ENCODE data around the gene PTPRD.

GRCh38 chr9:9917400-9917799, 695.4 kb downstream of the PTPRD start:
- TF ChIP-seq YY1 (IDR thresholded peaks at IDR 0.05; ENCODE audit: extremely low read depth, insufficient replicate concordance, low read depth, low read length) (no peak), CEBPB (IDR thresholded peaks at IDR 0.05; ENCODE audit: low read depth) (no peak), POLR2A (IDR thresholded peaks at IDR 0.05; ENCODE audit: borderline replicate concordance, extremely low read depth, insufficient read depth, insufficient read length) (no peak), CTCF (IDR thresholded peaks at IDR 0.05 in 2 of 3, conservative IDR thresholded peaks at IDR 0.05 in 1 of 3; ENCODE audit: borderline replicate concordance in 1 of 3, insufficient read depth in 1 of 3, low read depth in 2 of 3, low read length in 2 of 3) (no peak), MAX (IDR thresholded peaks at IDR 0.05) (no peak), TCF7L2 (IDR thresholded peaks at IDR 0.05; ENCODE audit: borderline replicate concordance, extremely low read depth, insufficient read depth, insufficient read length) (no peak), ZBTB33 (IDR thresholded peaks at IDR 0.05; ENCODE audit: extremely low read depth, insufficient replicate concordance, low read length) (no peak), ATF3 (IDR thresholded peaks at IDR 0.05) (no peak), JUND (IDR thresholded peaks at IDR 0.05) (no peak), POLR2AphosphoS5 (IDR thresholded peaks at IDR 0.05; ENCODE audit: low read depth, low read length) (no peak), SIN3A (IDR thresholded peaks at IDR 0.05; ENCODE audit: low read depth) (no peak), SP1 (IDR thresholded peaks at IDR 0.05; ENCODE audit: low read depth) (no peak), REST (IDR thresholded peaks at IDR 0.05; ENCODE audit: low read depth) (no peak), EZH2 (IDR thresholded peaks at IDR 0.05) (no peak)
